Stimulated activated CD8-positive, alpha-beta memory T cell treated with anti-CD3 and anti-CD28 coated beads, Interleukin-4, amount 100 ng/mL, for 24 hours (primary cell): ENCODE results near the gene GTF2B.
"Not testable (repeated sequence)": the region's sequence is repeated elsewhere in the genome, so short reads cannot be mapped to it uniquely, and the experiment has no call there.

Experiments
- DNase-seq: peaks from one replicate; pipeline ENCODE4 v3.0.0-alpha.2; 2020; ENCODE audit warnings: low read depth

Gene GTF2B

DNA sequence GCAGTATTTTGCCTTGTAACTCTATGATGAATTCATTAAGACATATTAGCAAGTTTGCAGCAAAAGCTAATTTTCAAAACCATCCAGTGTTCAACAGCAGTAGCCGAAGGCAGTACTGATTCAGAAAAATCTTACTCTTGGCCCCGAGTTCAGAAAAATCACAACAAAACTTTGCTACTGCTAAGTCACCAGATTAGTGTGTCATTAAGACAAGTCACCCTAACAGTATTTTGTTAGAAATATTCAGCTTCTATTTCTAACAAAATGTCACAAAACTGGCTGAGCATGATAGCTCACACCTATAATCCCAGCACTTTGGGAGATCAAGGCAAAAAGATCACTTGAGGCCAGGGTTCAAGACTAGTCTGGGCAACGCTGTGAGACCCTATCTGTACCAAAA lies 8.2 kb downstream of the GTF2B start:
- DNase-seq = no peak

DNA sequence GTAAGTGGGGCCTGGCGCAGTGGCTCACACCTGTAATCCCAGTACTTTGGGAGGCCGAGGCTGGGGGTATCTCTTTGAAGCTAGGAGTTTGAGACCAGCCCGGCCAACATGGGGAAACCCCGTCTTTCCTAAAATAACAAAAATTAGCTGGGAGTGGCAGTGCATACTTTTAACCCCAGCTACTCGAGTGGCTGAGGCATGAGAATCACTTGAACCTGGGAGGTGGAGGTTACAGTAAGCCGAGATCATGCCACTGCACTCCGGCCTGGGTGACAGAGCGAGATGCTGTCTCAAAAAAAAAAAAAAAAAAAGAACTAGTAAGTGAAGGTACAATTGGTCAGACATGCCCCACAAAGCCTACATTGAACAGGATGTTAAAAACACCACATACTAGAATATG lies 10.7 kb downstream of the GTF2B start:
- not testable (repeated sequence) for DNase-seq

DNA sequence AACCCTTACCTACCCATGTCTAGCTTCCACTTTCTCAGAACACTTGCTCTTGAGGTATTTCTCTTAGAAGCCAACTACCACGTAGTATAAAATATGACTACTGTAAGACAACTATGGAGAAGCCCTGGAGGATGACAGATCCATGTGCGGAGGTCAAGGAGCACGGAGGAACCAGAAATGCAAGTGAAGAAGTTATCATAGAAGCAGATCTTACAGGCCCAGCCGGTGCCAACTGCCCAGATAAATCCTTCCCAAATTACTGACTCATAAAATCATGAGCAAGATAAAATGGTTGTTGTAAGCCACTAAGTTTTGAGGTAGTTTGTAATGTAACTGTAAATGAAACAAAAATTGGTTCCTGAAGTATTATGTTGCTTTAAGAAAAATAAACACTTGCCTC lies 12.6 kb downstream of the GTF2B start:
- DNase-seq = no peak

GRCh38 chr1:88877911-88878310 lies 13.5 kb downstream of the GTF2B start:
- DNase-seq = no peak

GRCh38 chr1:88877382-88877825 lies 14.0 kb downstream of the GTF2B start:
- DNase-seq = no peak

DNA sequence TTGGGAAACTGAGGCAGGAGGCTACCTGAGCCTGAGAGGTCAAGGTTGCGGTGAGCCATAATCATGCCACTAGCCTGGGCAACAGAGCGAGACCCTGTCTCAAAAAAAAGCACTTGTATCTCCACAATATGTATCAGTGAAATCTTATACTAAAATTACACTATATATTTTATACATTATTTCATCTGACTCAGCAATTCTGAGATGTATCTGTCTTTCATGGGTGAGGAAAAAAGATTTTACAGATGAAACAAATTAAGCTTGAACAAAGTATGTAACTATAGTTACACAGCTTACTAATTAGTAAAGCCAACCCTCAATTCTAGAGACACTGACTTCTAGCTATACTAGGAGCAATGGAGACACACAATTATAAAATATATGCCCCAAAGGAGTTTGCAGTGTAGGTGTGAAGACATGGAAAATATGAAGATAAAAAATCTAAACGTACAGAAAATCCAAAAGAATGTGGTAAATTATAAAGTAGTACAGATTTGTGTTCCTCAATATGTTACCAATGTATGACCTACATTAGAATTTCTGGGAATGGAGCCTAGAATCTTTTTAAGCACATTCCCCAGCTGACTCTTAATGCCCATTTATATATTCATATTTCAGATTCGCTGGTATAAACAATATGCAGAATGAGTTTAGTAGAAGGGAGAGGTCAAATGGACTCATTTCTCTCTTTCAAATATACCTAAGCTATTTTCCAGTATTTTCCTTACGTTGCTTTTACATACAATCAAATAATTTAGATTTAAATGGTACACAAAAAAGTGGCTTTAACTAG lies 14.6 kb downstream of the GTF2B start:
- no peak for DNase-seq

GRCh38 chr1:88875595-88875994 lies 15.8 kb downstream of the GTF2B start:
- DNase-seq = no peak

GRCh38 chr1:88873737-88874349 lies 17.5 kb downstream of the GTF2B start:
- no peak for DNase-seq

DNA sequence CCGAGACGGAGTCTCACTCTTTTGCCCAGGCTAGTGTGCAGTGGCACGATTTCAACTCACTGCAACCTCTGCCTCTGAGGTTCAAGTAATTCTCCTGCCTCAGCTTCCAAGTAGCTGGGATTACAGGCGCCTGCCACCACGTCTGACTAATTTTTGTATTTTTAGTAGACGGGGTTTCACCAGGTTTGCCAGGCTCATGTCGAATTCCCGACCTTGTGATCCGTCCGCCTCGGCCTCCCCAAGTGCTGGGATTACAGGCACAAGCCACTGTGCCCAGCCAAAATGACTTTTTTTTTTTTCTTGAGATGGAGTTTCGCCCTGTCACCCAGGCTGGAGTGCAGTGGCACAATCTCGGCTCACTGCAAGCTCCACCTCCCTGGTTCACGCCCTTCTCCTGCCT lies 21.7 kb downstream of the GTF2B start:
- DNase-seq = not testable (repeated sequence)

DNA sequence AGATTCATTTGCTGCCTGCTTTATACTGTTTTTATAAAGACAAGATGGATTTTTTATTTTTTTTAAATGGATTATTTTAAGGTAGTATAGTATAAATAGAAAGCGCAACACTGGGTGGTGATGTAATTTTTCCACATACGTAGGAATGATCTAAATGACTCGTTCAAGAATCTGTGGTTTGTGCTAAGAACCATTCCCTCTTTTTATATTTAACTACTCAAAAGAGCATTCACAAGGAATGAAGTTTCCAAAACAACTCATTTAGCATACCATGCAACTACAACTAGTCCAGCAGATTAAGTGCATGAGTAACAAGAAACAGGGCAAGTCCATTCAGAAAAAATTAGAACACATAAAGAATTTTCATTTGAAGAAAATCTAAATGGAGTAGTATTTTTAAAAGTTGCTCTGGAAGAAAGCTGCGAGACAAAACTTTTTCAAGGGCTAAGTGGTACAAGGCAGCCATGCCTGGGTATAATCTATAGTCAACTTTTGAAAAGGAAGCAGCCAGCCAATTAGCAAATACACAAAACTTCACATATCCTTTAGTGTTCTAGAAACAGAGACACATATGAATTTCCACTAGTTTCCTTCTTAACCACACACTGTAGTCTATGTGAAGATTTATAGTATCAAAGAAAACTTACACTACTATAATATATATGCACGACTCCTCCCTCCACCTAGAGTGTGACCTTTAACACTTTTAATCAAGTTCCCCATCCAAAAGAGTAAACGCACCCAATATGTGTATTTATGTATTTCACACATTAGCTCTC lies 23.4 kb downstream of the GTF2B start:
- no peak for DNase-seq

- no peak for DNase-seq
Measured at GRCh38 chr1:88851303-88852063, 39.9 kb downstream of the GTF2B start.

DNA sequence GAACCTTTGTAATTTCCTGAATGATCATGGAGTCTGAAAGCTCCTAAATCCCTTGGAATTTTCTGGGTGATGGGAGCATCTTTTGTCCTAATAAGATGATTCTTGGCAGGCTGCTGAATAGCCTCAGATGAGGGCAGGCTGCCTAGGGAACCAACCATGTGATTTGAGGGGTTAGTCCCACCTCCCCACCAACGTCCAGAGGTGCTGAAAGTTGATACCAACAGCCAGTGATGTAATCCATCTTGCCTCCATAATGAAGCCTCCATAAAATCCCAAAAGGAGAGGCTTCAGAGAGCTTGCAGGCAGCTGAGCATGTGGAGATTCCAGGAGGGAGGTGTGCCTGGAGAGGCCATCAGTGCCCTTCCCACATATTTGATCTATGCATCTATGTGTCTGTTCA lies 43.7 kb downstream of the GTF2B start:
- no peak for DNase-seq

- DNase-seq = no peak
Measured at GRCh38 chr1:88825721-88826120, 65.6 kb downstream of the GTF2B start.

DNA sequence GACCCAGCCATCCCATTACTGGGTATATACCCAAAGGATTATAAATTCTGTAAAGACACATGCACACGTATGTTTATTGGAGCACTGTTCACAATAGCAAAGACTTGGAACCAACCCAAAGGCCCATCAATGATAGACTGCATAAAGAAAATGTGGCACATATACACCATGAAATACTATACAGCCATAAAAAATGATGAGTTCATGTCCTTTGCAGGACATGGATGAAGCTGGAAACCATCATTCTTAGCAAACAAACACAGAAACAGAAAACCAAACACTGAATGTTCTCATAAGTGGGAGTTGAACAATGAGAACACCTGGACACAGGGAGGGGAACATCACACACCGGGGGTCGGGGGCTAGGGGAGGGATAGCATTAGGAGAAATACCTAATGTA lies 71.7 kb downstream of the GTF2B start:
- DNase-seq = not testable (repeated sequence)

- no peak for DNase-seq
Measured at GRCh38 chr1:88813471-88813870, 77.9 kb downstream of the GTF2B start.

- DNase-seq = no peak
Measured at GRCh38 chr1:88812366-88812765, 79.0 kb downstream of the GTF2B start.

DNA sequence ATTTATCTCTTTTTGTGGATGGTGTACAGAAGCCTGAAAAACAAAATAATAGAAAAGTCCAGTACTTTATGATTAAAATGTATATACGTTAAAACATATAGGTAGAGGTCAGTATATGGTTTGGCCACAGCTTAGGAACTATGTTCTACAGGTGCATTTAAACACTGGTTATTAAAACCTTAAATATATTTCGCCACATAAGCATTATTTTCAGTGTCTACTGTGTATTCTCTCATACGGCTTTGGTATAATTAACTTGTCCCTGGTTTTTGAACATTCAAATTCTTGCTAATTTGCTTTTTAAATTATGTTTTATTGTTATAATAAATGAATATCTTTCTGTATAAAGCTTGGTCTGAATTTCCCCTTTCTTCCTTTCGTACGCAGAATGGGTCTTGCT lies 87.9 kb downstream of the GTF2B start:
- DNase-seq = no peak

GRCh38 chr1:88802950-88803349 lies 88.4 kb downstream of the GTF2B start:
- DNase-seq = no peak
